Measurements from ENCODE around the gene TBL1XR1. TPM values are rescaled to one million over a fixed set of nuclear protein-coding genes. Genes with fewer than 3 reads are reported as not detected.
"Not testable (repeated sequence)": the region's sequence is repeated elsewhere in the genome, so short reads cannot be mapped to it uniquely, and the experiment has no call there.

TBL1XR1 gene
- total and polyA plus RNA-seq, 2 experiments from 2014 or later = 30.2 to 165 TPM

DNA sequence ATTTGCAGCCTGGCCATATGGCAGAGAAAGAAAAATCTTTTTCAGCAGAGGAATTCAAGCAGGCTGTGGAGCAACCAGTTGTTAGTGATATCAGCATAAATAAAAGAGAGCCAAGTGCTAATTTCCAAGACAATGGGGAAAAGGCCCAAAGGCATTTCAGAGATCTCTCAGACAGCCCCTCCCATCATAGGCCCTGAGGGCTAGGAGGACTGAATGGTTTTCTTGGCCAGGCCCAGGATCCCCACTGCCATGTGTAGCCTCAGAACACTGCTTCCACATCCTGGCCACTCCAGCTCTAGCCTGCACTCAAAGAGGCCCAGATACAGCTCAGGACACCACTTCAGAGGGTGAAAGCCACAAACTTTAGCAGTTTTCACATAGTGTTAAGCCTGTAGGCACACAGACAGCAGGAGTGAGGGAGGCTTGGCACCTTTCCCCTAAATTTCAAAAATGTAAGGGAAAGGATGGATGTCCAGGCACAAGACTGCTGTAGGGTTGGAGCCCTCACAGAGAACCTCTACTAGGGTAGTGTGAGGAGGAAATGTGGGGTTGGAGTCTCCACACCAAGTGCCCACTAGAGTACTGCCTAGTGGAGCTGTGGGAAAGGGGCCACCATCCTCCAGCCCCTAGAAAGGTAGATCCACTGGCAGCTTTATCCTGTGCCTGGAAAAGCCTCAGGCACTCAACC, 191.4 kb downstream of the TBL1XR1 start:
- Histone ChIP-seq H3K4me3 (no peak overlapping the region), H3K4me1 (ENCODE audit: insufficient read depth) (no peaks in the 10 kb centered on the region), H3K4me2 (no peak overlapping the region), H3K27ac (no peak overlapping the region), H3K79me2 (no peaks in the 10 kb centered on the region), H3K27me3 (no peaks in the 10 kb centered on the region), H4K20me1 (ENCODE audit: insufficient read depth, poor library complexity, severe bottlenecking) (no peaks in the 10 kb centered on the region), H3K9me3 (ENCODE audit: low read depth) (no peaks in the 10 kb centered on the region), H3K36me3 (replicated peaks; ENCODE audit: insufficient read depth, low read depth) (no peaks in the 10 kb centered on the region), H3K9me2 (replicated peaks; ENCODE audit: insufficient read depth) (no peaks in the 10 kb centered on the region), H2AFZ (no peak overlapping the region)
- no peak for DNase-seq (ENCODE audit: low spot score)
- TF ChIP-seq EZH2phosphoT487 (IDR thresholded peaks at IDR 0.05; ENCODE audit: low read depth, severe bottlenecking, unreplicated experiment) (no peak), EZH2 (IDR thresholded peaks at IDR 0.05; ENCODE audit: borderline replicate concordance) (no peak)
- TF ChIP-seq, protein P1, sequence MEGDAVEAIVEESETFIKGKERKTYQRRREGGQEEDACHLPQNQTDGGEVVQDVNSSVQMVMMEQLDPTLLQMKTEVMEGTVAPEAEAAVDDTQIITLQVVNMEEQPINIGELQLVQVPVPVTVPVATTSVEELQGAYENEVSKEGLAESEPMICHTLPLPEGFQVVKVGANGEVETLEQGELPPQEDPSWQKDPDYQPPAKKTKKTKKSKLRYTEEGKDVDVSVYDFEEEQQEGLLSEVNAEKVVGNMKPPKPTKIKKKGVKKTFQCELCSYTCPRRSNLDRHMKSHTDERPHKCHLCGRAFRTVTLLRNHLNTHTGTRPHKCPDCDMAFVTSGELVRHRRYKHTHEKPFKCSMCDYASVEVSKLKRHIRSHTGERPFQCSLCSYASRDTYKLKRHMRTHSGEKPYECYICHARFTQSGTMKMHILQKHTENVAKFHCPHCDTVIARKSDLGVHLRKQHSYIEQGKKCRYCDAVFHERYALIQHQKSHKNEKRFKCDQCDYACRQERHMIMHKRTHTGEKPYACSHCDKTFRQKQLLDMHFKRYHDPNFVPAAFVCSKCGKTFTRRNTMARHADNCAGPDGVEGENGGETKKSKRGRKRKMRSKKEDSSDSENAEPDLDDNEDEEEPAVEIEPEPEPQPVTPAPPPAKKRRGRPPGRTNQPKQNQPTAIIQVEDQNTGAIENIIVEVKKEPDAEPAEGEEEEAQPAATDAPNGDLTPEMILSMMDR (IDR thresholded peaks at IDR 0.05; ENCODE audit: poor library complexity) = no peak

DNA sequence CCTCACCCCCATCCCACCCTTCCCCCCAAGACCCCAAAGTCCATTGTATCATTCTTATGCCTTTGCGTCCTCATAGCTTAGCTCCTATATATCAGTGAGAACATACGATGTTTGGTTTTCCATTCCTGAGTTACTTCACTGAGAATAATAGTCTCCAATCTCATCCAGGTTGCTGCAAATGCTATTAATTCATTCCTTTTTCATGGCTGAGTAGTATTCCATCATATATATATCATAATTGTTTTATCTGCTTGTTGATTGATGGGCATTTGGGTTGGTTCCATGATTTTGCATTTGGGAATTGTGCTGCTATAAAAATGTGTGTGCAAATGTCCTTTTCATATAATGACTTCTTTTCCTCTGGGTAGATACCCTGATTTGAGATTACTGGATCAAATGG, 197.1 kb downstream of the TBL1XR1 start:
- not testable (repeated sequence) for H3K36me3 ChIP-seq (replicated peaks; ENCODE audit: insufficient read depth, low read depth); H3K4me1 ChIP-seq (ENCODE audit: insufficient read depth); H3K4me2 ChIP-seq; H4K20me1 ChIP-seq (ENCODE audit: insufficient read depth, poor library complexity, severe bottlenecking); H3K27ac ChIP-seq; H3K27me3 ChIP-seq; H3K79me2 ChIP-seq; H3K9me3 ChIP-seq (ENCODE audit: low read depth); H2AFZ ChIP-seq; H3K4me3 ChIP-seq; DNase-seq (ENCODE audit: low spot score); H3K9me2 ChIP-seq (replicated peaks; ENCODE audit: insufficient read depth)
- 94% methylated on average over 2 of the region's 2 CpGs for WGBS (ENCODE audit: low lambda C conversion rate, missing lambda C conversion rate)

DNA sequence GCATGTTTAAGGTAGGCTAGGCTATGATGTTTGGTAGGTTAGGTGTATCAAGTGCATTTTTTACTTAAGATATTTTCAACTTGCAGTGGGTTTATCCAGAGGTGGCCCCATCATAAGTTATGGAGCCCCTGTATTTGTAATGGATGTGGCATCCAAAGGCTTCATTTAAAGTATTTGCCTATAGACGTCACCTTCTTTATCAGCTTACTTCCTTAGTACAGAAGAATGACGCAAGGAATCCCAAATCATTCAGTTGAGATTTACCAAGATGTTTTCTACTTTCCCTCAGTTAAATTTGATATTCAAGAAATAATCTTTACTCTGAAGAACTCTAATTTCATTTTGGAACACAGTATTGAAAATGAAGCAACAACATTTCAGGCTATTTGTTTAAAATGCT, 201.3 kb downstream of the TBL1XR1 start:
- no peaks in the 10 kb centered on the region for H3K4me1 ChIP-seq (ENCODE audit: insufficient read depth)
- H2AFZ ChIP-seq = no peak overlapping the region
- H3K9me3 ChIP-seq (ENCODE audit: low read depth) = no peaks in the 10 kb centered on the region
- H3K27me3 ChIP-seq = no peaks in the 10 kb centered on the region
- DNase-seq (ENCODE audit: low spot score) = no peak
- H3K79me2 ChIP-seq = no peaks in the 10 kb centered on the region
- H3K36me3 ChIP-seq (replicated peaks; ENCODE audit: insufficient read depth, low read depth) = no peaks in the 10 kb centered on the region
- no peak for TF ChIP-seq EZH2phosphoT487 (IDR thresholded peaks at IDR 0.05; ENCODE audit: low read depth, severe bottlenecking, unreplicated experiment)
- TF ChIP-seq, protein P1 (IDR thresholded peaks at IDR 0.05; ENCODE audit: poor library complexity) = no peak
- no peak for TF ChIP-seq EZH2 (IDR thresholded peaks at IDR 0.05; ENCODE audit: borderline replicate concordance)
- no peaks in the 10 kb centered on the region for H4K20me1 ChIP-seq (ENCODE audit: insufficient read depth, poor library complexity, severe bottlenecking)
- H3K4me3 ChIP-seq = no peak overlapping the region
- WGBS (ENCODE audit: low lambda C conversion rate, missing lambda C conversion rate) = 82% methylated on average over 2 of the region's 2 CpGs
- H3K4me2 ChIP-seq = no peak overlapping the region
- H3K27ac ChIP-seq = no peak overlapping the region
- H3K9me2 ChIP-seq (replicated peaks; ENCODE audit: insufficient read depth) = no peaks in the 10 kb centered on the region

DNA sequence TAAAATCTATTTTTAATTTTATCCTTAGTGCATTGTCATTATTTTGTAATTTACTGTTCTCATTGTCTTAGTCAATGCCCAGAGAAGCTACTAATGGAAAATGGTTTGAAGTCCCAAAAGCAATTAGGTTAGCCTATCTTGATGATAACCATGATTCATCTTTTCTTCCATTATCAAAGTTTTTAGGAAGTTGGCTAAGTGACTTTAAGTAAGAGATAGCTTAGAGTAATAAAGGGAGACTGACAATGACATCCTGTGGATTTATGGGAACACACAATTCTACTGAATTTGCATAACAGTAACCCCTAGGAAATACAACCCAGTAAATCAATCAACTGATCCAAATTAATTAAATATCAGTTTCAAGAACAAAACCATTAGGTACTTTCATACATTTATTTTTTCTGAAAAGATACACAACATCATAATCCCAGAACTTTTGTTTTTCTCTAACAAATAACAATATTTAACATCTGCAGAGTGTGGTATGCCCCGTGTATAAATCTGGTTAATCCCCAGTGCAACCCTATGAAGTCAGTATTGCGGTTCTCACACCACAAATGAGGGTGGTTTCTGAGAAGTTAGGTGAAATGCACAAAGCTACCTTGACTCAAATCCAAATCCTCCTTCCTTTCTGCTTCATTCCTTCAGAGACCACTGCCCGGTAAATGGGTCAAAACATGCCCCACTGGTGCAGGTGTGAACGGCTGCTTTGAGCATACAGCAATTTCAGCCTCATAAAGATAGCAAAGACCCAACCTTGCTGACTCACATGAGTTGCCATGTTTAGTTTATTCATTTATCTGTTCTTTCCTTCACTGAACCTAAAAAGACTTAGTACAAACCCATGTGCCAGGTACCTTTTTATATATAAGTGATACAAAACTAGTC, 202.1 kb downstream of the TBL1XR1 start:
- TF ChIP-seq, protein P1 (IDR thresholded peaks at IDR 0.05; ENCODE audit: poor library complexity) = no peak
- no peak for TF ChIP-seq EZH2phosphoT487 (IDR thresholded peaks at IDR 0.05; ENCODE audit: low read depth, severe bottlenecking, unreplicated experiment)
- no peak for TF ChIP-seq EZH2 (IDR thresholded peaks at IDR 0.05; ENCODE audit: borderline replicate concordance)
- no peaks in the 10 kb centered on the region for H3K4me1 ChIP-seq (ENCODE audit: insufficient read depth)
- WGBS (ENCODE audit: low lambda C conversion rate, missing lambda C conversion rate) = 80% methylated on average over 4 of the region's 4 CpGs
- H3K4me3 ChIP-seq = no peak overlapping the region
- H3K27me3 ChIP-seq = no peaks in the 10 kb centered on the region
- no peak overlapping the region for H2AFZ ChIP-seq
- H3K27ac ChIP-seq = no peak overlapping the region
- no peaks in the 10 kb centered on the region for H3K79me2 ChIP-seq
- H3K4me2 ChIP-seq = no peak overlapping the region
- no peak for DNase-seq (ENCODE audit: low spot score)
- H3K9me2 ChIP-seq (replicated peaks; ENCODE audit: insufficient read depth) = no peaks in the 10 kb centered on the region
- H3K9me3 ChIP-seq (ENCODE audit: low read depth) = no peaks in the 10 kb centered on the region
- H4K20me1 ChIP-seq (ENCODE audit: insufficient read depth, poor library complexity, severe bottlenecking) = no peaks in the 10 kb centered on the region
- no peaks in the 10 kb centered on the region for H3K36me3 ChIP-seq (replicated peaks; ENCODE audit: insufficient read depth, low read depth)
